ENCODE data around the gene FAM9C. TPM values are rescaled to one million over a fixed set of nuclear protein-coding genes. Genes with fewer than 3 reads are reported as not detected.

The FAM9C gene
- total RNA-seq, 1 experiment from 2014 or later, result not detected

- no TSS peak for BruUV-seq (replicated peaks)
- no peaks in the 10 kb centered on the region for H3K36me3 Mint-ChIP-seq (ENCODE audit: insufficient read depth, unreplicated experiment)
- H3K27me3 Mint-ChIP-seq (ENCODE audit: insufficient read depth, unreplicated experiment), result peaks cover 27% of the 10 kb centered on the region
- no peaks in the 10 kb centered on the region for H3K4me1 Mint-ChIP-seq (ENCODE audit: insufficient read depth, unreplicated experiment)
- intact Hi-C loops (cut with micrococcal nuclease), result no loop called here
- no peak for TF ChIP-seq CTCF (IDR thresholded peaks at IDR 0.05; ENCODE audit: unreplicated experiment)
- CTCF ChIA-PET, result interaction anchor here (0.8 kb wide), 1 partner anchor 12 kb away, joined by 3 read pairs; no protein-coding TSS in a partner anchor
- no peak overlapping the region for H3K4me3 Mint-ChIP-seq (ENCODE audit: unreplicated experiment)
- no peak for DNase-seq (ENCODE audit: unreplicated experiment)
- no peak overlapping the region for H3K27ac Mint-ChIP-seq (ENCODE audit: low read depth, unreplicated experiment)
- POLR2A ChIA-PET, result no interaction called here
- no peaks in the 10 kb centered on the region for H3K9me3 Mint-ChIP-seq (ENCODE audit: unreplicated experiment)
Measured at GRCh38 chrX:13078739-13079444, 34.5 kb upstream of the FAM9C start.

GRCh38 chrX:13077168-13077567, 32.7 kb upstream of the FAM9C start:
- H3K27me3 Mint-ChIP-seq (ENCODE audit: insufficient read depth, unreplicated experiment), result peaks cover 19% of the 10 kb centered on the region
- peak; percentile 35 for DNase-seq (ENCODE audit: unreplicated experiment)
- BruUV-seq (replicated peaks), result no TSS peak
- intact Hi-C loops (cut with micrococcal nuclease), result no loop called here
- no peaks in the 10 kb centered on the region for H3K9me3 Mint-ChIP-seq (ENCODE audit: unreplicated experiment)
- POLR2A ChIA-PET, result interaction anchor here (0.9 kb wide), 1 partner anchor 18 kb away, joined by 3 read pairs; no protein-coding TSS in a partner anchor
- H3K4me3 Mint-ChIP-seq (ENCODE audit: unreplicated experiment), result no peak overlapping the region
- no peak overlapping the region for H3K27ac Mint-ChIP-seq (ENCODE audit: low read depth, unreplicated experiment)
- H3K36me3 Mint-ChIP-seq (ENCODE audit: insufficient read depth, unreplicated experiment), result no peaks in the 10 kb centered on the region
- CTCF ChIA-PET, result interaction anchor here (0.6 kb wide), 1 partner anchor 62 kb away, joined by 3 read pairs; no protein-coding TSS in a partner anchor
- H3K4me1 Mint-ChIP-seq (ENCODE audit: insufficient read depth, unreplicated experiment), result no peaks in the 10 kb centered on the region
- TF ChIP-seq CTCF (IDR thresholded peaks at IDR 0.05; ENCODE audit: unreplicated experiment), result no peak

- Mint-ChIP-seq H3K27ac (ENCODE audit: low read depth, unreplicated experiment) (no peak overlapping the region), H3K4me1 (ENCODE audit: insufficient read depth, unreplicated experiment) (no peaks in the 10 kb centered on the region), H3K4me3 (ENCODE audit: unreplicated experiment) (no peak overlapping the region), H3K36me3 (ENCODE audit: insufficient read depth, unreplicated experiment) (no peaks in the 10 kb centered on the region), H3K27me3 (ENCODE audit: insufficient read depth, unreplicated experiment) (peaks cover 17% of the 10 kb centered on the region), H3K9me3 (ENCODE audit: unreplicated experiment) (no peaks in the 10 kb centered on the region)
- intact Hi-C loops (cut with micrococcal nuclease), result no loop called here
- CTCF ChIA-PET, result no interaction called here
- DNase-seq (ENCODE audit: unreplicated experiment), result no peak
- BruUV-seq (replicated peaks), result no TSS peak
- no peak for TF ChIP-seq CTCF (IDR thresholded peaks at IDR 0.05; ENCODE audit: unreplicated experiment)
- POLR2A ChIA-PET, result no interaction called here
Measured at GRCh38 chrX:13076176-13076961, 31.9 kb upstream of the FAM9C start.

All from MCF 10A (cell line).